Lower leg skin (tissue), 3 donors: ENCODE results near the gene ADRB2.

Experiments used
- CTCF ChIP-seq, 3 donors: fragments of 450-650 bp; IDR thresholded peaks; one replicate each; pipeline ENCODE4 v1.5.1; 2016; ENCODE audit warnings: antibody characterized with exemption in 3 of 3, mild to moderate bottlenecking in 3 of 3, moderate library complexity in 2 of 3
- POLR2A ChIP-seq, 2 donors: fragments of 450-650 bp; IDR thresholded peaks; one replicate each; pipeline ENCODE4 v1.6.1; 2016 to 2017; ENCODE audit warnings: antibody characterized with exemption in 2 of 2, mild to moderate bottlenecking in 1 of 2, moderate library complexity in 1 of 2

- TF ChIP-seq CTCF (IDR thresholded peaks at IDR 0.05) (no peak), POLR2A (IDR thresholded peaks at IDR 0.05) (no peak)
These were observed 15.1 kb downstream of the ADRB2 start for GRCh38 chr5:148841519-148841918.
